HG03095 (cell line): ENCODE measurements around the gene ZFYVE27.
"Not testable (repeated sequence)": the region's sequence is repeated elsewhere in the genome, so short reads cannot be mapped to it uniquely, and the experiment has no call there.

Experiments
- ATAC-seq: cut with Tn5 transposase; IDR thresholded peaks from one replicate; pipeline ENCODE4 v1.9.1; 2021; ENCODE audit warnings: moderate library complexity; ENCODE audit not compliant: unreplicated experiment

ZFYVE27 gene, protein sequence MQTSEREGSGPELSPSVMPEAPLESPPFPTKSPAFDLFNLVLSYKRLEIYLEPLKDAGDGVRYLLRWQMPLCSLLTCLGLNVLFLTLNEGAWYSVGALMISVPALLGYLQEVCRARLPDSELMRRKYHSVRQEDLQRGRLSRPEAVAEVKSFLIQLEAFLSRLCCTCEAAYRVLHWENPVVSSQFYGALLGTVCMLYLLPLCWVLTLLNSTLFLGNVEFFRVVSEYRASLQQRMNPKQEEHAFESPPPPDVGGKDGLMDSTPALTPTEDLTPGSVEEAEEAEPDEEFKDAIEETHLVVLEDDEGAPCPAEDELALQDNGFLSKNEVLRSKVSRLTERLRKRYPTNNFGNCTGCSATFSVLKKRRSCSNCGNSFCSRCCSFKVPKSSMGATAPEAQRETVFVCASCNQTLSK

DNA sequence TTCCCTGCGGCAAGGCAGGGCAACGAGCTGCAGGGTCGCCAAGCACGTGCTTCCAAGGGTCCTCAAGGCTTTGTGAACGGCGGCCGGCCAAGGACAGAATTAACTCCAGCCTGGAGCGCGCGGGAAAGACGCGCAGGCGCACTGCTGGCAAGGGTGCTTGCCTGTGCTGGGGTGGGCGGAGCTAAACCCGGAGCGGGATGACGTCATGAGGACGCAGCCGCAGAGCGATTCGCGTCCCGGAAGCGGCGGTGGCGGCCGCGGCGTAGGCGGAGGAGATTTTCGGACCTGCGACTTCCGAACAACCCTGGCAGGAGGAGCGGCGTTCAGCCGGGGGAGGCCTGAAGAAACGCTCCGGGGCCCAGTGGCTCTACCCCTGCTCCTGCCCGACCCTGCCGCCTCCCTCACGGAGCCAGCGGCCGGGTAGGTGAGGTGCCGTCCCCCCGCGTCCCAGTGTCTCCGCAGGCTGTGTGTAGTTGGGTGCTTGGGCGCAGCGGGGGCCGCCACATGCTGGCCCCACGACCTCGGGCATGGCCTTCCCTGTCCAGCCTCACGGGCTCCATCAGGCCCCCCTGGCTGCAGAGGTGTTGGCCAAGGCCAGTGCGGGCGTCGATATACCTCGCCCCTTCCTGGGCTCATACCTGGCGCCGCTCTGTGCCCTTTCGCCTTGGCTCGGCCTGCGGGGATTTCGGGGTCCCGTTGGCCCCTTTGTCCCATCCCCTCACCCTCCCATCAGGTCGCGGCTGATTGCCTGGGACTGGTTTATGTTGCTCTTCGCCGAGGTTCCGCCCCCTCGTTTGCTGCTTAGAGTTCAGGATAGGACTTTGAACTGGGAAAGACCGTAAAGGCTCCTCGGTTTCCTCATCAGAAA lies at the start of gene ZFYVE27:
TSS of gene ZFYVE27 (plus strand) at position 227 of the 868 bp plus-strand sequence. CDS start 1,350 bp downstream, outside the sequence.
- peak; percentile 83 for ATAC-seq

DNA sequence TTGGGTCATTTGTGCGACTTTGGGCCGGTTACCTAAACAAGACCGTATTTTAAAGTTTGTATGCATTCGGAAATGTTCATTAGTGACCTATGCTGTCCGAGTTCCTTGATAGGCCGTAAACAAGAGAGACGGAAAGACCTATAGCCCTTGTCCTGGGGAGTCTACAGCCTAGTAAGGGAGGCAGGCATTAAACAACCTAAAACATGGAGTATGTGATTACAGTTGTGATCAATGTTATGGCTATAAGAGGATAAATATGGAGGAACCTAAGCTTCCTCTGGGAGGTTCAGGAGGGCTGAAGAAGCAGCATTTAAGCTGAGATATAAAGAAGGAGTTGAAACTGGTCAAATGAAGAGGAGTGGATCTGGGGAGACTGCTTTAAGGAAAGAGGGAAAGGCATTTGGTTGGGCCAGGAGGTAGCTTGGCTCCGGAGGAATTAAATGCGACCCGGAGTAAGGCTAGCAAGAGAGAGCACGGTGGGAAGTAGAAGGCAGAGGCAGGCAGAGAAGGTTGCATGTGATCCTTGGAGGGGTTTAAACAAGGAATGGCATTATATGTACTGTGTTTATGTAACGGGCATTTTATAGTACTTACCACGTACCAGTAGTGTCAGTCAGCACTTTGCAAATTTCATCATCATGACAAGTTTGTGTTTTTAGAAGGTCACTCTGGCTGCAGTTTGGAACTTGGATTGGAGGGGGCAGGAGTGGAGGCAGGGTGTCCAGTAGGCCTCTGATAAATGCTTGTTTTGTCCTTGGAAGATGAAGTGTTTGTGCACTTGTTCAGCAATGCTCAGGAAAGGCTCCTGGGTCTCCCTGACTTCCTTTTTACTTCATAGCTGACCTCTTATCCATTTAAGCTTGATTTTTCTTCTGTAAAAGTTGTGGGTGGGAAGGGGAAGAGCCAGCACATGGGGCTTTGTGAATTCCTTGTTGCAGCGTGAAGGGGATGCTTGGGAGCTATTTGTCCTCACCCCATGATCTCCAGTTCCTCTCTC lies 48.8 kb upstream of the ZFYVE27 start:
- ATAC-seq, result no peak

DNA sequence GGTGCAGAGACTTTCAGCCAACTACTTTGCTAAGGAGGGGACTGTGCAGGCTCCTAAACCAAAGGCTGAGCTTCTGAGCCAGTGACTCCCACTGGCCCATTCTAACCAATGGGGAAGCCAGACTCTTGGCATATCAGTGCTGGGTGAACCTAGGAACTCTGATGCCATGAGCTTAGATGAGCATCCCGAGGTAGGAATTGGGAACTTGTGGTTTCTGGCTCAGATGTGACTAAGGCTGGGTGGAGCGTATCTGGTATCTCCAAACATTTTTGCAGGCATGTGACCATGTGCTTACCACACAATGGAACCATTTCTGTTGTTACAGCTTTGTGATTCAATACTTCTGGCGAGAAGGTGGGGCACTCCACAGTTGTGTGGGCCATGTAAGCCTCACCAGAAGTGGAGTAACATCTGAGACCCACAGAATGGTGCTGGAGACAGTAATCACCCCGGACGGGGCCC lies 47.3 kb upstream of the ZFYVE27 start:
- ATAC-seq, result no peak

DNA sequence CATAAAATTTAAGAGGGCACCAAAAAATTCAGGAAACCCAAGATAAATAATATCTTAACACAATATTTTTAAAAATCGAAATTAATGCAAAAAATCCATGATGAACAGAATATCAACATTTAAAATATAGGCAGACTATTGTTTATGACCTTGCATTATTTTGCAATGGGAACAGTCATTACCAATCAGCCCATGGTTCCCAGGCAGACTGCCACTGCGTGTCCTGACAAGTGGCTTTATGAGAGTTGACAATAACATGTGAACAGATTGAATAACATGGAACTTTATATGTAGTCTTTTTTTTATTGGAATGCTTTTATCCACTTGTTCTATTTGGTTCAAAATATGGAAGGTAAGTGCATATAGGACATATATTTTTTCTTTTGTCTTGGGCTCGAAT lies 46.8 kb upstream of the ZFYVE27 start:
- no peak for ATAC-seq

DNA sequence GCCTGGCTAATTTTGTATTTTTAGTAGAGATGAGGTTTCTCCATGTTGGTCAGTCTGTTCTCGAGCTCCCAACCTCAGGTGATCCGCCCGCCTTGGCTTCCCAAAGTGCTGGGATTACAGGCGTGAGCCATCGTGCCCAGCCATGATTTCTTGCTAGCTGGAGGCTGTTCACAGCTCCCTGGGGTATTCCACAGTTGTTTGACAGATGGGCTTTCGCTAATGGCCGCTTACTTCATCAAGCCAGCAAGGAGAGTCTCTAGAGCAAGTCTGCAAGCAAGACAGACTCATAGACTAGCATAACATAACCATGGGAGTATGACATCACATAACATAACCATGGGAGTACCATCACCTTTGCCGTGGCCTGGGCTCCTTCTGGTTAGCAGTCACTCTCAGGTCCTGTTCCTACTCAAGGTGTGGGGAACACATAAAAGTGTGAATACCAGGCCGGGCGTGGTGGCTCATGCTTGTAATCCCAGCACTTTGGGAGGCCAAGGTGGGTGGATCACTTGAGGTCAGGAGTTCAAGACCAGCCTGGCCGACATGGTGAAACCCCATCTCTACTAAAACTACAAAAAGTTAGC lies 38.8 kb upstream of the ZFYVE27 start:
- not testable (repeated sequence) for ATAC-seq

DNA sequence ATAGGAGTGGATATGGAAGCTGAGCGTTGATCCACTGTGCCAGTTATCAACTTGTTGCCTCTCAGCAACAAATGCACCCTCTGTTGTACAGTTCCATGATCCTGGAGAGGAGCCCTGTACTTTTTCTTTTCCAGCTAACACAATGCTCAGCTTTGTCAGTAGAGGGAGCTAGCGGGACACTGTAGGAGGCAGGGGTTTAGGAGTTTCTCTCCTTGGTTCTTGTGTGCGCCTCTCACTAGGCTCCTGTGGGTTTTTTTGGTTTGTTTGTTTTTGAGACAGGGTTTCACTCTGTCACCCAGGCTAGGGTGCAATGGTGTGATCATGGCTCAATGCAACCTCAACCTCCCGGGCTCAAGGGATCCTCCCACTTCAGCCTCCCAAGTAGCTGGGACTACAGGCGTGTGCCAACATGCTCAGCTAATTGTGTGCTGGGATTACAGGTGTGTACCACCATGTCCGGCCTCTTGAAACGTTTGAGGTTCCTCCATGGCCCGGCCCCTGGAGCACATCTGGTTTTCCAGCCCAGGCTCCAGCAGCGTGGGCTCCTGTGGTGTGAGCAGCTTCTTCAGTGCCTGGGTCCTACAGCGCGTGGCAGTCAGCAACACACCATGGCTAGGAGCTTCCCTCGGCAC lies 35.4 kb upstream of the ZFYVE27 start:
- peak; percentile 66 for ATAC-seq

DNA sequence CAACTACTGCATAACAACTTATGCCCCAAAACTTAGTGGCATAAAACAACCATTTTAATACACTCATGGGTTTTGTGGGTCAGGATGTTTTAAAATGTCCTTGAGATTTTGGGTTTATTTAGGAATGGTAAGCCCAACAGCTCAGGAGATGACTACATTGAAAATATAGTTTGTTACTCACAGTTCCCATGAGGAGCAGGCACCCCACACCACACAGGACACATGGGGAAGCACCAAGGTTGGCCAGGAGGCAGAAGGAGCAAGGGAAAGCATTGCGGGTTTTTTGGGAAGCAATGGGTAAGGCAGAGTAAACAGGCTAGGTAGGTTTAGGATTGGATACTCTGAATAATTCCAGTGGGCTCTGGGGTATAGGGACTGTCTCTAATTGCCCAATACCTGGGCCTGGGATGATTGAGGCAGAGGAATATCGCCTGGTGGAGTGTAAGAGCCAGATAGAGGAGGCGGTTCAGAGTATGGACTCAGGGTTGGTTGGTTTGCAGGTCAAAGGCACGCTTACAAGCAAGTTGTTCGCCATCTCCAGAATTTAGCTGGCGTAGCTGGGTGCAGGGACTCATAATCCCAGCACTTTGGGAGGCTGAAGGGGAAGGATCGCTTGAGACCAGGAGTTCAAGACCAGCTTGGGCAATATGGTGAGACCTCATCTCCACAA lies 33.4 kb upstream of the ZFYVE27 start:
- no peak for ATAC-seq

DNA sequence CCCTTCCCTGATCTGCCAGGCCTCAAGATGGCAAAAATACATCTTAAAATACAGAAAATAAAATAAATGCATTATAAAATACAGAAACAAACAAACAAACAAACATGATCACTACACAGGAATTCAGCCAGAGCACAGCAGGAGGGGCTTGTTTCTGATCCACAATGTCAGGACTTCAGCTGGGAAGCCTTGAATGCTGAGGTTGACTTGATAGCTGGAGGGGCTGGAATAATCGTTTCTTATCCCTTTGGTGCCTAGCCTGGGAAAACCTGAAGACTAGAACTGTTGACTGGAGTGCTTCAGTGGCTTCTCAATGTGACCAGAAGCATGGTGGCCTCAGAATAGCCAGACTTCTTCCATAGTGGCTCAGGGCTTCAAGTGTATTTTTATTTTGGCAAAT lies 32.6 kb upstream of the ZFYVE27 start:
- no peak for ATAC-seq

DNA sequence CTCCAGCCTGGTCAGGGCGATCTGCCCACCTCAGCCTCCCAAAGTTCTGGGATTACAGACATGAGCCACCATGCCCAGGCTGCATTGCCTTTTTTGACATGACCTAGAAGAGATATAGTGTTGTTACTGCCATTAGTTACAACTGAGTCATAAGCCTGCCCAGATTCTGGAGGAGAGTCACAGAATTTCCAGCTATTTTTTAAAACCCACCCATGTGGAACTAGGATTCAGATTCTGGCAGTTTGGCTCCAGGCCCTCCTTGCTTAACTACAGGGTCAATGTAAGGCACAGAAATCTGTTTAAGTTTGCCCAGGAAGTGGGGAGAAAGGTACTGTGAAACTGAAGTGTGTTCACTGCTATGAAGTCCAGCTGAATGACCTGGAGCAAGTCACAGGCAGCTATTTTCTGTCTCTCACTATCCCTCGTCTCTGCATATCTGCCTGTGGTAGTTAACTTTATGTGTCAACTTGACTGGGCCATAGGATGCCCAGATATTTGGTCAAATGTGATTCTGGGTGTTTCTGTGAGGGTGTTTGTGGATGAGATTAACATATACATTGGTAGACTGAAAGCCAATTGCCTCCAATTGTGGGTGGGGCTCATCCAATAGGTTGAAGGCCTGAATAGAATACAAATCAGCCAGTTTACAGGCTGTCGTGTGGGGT lies 31.8 kb upstream of the ZFYVE27 start:
- no peak for ATAC-seq

DNA sequence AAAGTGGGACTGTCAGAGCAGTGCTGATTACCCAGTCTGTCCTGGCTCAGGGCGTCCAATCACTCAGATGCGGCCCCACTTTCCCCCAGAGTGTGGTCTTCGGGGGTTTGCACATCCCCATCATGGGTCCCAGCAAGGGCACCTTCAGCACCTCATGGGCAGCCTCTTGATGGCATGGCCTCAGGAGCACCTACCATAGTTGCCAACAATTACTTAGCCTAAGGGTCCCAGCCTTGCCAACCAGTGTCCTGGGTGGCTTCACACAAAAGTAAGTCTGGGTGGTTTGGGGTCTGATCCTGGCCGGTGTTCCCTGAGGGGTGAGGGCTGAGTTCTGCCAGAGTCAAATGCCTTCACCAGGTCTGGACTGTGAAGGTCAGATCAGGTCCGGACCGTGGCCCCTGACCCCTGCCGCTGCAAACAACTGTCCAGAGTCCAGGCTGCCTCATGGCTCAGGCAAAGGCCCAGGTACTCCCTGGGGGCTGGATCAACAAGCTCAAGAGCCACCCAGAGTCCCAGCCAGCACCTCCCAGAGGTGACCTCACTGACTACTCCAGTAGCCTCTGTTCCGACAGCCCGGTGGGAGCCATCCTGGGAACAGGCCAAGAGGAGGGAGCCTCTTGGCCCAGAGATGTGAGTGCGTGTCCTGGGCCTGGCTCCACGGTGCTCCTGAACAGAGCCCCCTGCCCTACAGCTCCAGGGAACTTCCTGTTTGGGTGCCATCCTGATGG lies 29.6 kb upstream of the ZFYVE27 start:
- ATAC-seq, result no peak

DNA sequence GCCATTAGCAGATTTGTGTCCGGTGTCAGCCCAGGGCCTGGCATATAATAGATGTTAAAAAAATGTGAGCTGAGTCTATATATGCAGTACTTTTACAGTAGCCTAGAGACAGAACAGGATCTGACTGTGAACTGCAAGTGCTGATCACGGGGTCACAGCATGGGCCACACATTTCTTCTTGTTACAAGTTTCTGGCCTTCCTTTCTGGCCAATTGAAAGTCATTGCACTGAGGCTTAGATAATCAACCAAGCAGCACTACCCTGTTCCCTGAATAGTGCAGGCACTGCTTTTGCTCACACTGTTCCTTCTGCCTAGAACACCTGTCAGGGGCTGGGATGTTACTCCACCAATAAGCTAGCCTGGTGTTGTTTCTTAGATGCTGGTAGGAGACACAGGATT lies 28.8 kb upstream of the ZFYVE27 start:
- no peak for ATAC-seq

DNA sequence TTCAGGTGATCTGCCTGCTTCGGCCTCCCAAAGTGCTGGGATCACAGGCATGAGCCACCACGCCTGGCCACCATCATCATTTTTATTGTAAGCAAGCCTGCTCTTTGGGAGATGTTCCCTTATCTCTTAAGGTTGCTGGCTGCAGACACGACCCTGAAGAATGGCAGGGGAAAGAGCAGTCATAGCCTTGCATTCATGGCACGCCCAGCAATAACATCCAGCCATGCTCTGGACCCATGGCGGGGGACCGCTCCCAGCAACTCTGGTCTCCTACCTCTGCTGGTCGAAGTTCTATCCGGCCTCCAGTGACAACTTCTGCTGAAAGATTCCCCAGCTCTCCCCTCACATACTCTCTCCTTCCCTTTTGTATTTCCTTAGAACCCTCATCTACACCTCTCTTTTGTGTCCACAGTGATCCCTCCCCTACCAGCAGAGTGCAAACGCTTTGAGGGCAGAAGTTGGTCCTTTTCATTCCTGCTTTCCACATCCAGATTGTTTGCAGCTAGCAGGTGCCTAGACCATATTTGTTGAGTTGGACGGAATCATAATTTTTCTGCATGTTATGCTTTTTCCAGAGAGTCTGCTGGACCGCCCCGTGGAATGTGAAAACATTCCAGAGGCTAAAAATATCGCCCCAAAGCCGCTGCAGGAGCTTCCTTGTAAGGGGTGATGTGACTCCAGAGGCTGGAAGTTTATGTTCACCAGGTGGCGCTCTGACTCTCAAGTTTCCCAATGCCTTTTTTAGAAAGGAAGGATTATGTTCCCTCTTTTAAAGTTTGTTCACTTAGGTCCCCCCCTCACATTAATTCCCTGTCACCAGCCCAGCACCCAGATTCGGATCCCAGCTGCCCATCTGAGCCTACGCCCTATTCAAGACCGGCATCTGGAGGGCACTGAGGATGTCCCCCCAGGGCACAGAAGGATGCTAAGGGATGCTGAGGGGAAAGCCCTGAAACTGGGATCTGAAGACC lies 27.7 kb upstream of the ZFYVE27 start:
- no peak for ATAC-seq

DNA sequence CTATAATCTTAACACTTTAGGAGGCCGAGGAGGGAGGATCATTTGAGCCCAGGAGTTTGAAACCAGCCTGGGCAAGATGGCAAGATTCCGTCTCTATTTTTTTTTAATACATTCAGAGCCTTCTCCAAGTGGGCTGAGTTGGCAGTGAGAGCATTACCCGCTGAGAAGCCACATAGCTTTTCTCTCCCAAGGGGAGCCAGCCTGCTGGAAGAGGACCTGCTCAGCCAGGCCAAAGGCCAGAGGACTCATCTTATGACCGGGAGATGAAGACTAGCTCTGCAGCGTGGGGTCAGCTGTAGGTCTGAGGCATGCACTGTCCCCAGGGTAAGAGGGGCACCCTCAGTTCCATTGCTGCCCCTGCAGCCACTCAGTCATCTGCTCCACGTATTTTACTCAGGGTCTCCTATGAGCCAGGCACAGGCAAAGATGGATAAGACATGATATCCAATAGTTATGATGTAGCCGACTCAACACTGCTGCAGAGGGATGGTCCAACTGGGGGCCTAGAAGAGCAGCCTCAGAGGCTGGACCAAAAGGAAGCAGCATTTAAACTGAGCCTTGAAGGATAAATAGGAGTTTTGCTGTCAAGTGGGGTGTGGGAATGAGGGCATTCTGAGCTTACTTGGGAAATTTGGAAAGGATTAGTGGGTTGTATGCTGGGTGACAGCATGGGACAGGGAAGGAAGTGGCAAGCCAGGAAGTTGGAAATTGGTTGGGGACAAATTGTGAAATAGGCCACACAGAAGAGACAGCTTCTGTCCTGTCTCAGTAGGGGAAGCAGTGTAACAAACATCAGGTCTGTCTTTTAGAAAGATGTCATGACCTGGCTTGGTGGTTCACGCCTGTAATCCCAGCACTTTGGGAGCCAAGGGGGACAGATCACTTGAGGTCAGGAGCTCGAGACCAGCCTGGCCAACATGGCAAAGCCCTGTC lies 25.0 kb upstream of the ZFYVE27 start:
- ATAC-seq, result no peak

DNA sequence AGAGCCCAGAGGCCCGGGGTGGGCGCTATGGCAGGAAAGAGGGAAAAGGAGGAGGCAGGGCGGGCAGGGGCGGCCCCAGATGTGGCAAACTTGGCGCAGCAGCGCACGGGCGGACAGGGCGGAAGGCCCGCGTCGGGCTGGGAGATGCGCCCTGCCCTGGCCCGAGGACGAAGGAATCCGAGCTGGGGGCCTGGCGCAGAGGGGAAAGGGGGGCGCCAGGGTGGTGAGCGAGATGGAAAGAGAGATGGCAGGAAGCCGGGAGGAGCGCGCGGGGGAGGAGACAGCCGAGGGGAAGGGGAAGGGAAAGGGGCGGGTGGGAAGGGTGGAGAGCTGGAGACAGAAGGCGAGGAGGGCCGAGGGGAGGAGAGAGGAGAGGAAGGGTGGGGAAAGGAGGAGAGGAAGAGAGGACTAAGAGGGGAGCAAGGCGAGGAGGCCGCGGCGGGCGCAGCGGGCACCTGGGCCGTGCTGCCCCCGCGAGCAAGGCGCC lies 23.5 kb upstream of the ZFYVE27 start, which contains the start of gene MARVELD1:
TSS of gene MARVELD1 (plus strand) at position 392 of the 487 bp plus-strand sequence. CDS start 147 bp downstream, outside the sequence.
- ATAC-seq, result no peak

DNA sequence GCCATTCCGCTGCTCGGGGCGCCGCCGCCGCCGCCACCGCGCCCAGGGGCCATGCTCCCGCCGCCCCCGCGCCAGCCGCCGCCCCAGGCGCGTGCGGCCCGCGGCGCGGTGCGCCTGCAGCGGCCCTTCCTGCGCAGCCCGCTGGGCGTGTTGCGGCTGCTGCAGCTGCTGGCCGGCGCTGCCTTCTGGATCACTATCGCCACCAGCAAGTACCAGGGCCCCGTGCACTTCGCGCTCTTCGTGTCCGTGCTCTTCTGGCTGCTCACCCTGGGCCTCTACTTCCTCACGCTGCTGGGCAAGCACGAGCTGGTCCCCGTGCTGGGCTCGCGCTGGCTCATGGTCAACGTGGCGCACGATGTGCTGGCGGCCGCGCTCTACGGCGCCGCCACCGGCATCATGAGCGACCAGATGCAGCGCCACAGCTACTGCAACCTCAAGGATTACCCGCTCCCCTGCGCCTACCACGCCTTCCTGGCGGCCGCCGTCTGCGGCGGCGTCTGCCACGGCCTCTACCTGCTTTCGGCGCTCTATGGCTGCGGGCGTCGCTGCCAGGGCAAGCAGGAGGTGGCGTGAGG lies 23.0 kb upstream of the ZFYVE27 start:
- ATAC-seq, result peak; percentile 77
